Measurements from ENCODE around the gene SMARCC2. TPM values are rescaled to one million over a fixed set of nuclear protein-coding genes. Genes with fewer than 3 reads are reported as not detected.

The SMARCC2 gene
- total and polyA plus RNA-seq, 9 of the 15 experiments (the other 6 are each of a cell fraction or from before 2014, with no cell fraction given), result 11.9 to 86.0 (median 36.6) TPM

GRCh38 chr12:56127888-56128669 is 61.2 kb downstream of the SMARCC2 start, which contains the start of gene ESYT1 (continued):
- TF ChIP-seq JUN (IDR thresholded peaks at IDR 0.05; ENCODE audit: borderline replicate concordance, low read depth, low read length) (peak; percentile 98), JUN (CRISPR knock-in tag; IDR thresholded peaks at IDR 0.05; ENCODE audit: borderline replicate concordance) (no peak), SAFB2 (IDR thresholded peaks at IDR 0.05; ENCODE audit: borderline replicate concordance, low read depth, low read length, severe bottlenecking) (no peak), BCLAF1 (IDR thresholded peaks at IDR 0.05; ENCODE audit: borderline replicate concordance in 1 of 2, control insufficient read depth in 1 of 2, low read depth in 2 of 2, low read length in 1 of 2) (no peak), USF1 (CRISPR knock-in tag; IDR thresholded peaks at IDR 0.05) (peak; percentile 88), ZNF165 (CRISPR knock-in tag; IDR thresholded peaks at IDR 0.05; ENCODE audit: borderline replicate concordance) (no peak), TAF15 (IDR thresholded peaks at IDR 0.05; ENCODE audit: low read depth, low read length) (peak; percentile 65; the same call in 1 of the 2 replicates), ELK1 (CRISPR knock-in tag; IDR thresholded peaks at IDR 0.05) (no peak), RB1 (IDR thresholded peaks at IDR 0.05; ENCODE audit: low read depth) (peak; percentile 48; the same call in 1 of the 2 replicates), ZNF282 (CRISPR knock-in tag; IDR thresholded peaks at IDR 0.05) (no peak), ETV1 (tag; conservative IDR thresholded peaks at IDR 0.05; ENCODE audit: low read depth) (no peak), POLR2AphosphoS5 (IDR thresholded peaks at IDR 0.05; ENCODE audit: control insufficient read depth, insufficient read depth, low read depth, low read length) (peak; percentile 85), CBFB (CRISPR knock-in tag; IDR thresholded peaks at IDR 0.05) (0 out of 2 replicates have a peak, but pooled peaks have one; percentile 15), ZBTB5 (IDR thresholded peaks at IDR 0.05) (peak; percentile 10; the same call in 1 of the 2 replicates), ZNF695 (CRISPR knock-in tag; IDR thresholded peaks at IDR 0.05) (no peak), SMAD3 (CRISPR knock-in tag; conservative IDR thresholded peaks at IDR 0.05) (no peak), ID3 (CRISPR knock-in tag; IDR thresholded peaks at IDR 0.05) (no peak), ID3 (tag; IDR thresholded peaks at IDR 0.05) (no peak)

Measured in K562 (cell line).